IPS DF 19.7 (cell line): ENCODE measurements around the gene CHST11.

Experiments used
- DNase-seq: peaks from one replicate; pipeline ENCODE4 v3.0.0-alpha.2; 2013; ENCODE audit warnings: low read depth, low spot score

Gene CHST11

GRCh38 chr12:104503191-104503590 lies 46.4 kb downstream of the CHST11 start:
- DNase-seq = no peak

- no peak for DNase-seq
These were observed 47.4 kb downstream of the CHST11 start for GRCh38 chr12:104504146-104504545.

- no peak for DNase-seq
These were observed 48.5 kb downstream of the CHST11 start for GRCh38 chr12:104505095-104505818.

GRCh38 chr12:104506676-104507401 lies 50.1 kb downstream of the CHST11 start:
- no peak for DNase-seq

- no peak for DNase-seq
These were observed 50.9 kb downstream of the CHST11 start for GRCh38 chr12:104507672-104508071.

GRCh38 chr12:104508752-104509446 lies 52.2 kb downstream of the CHST11 start:
- no peak for DNase-seq

GRCh38 chr12:104510145-104510872 lies 53.6 kb downstream of the CHST11 start:
- no peak for DNase-seq

- DNase-seq = no peak
These were observed 54.2 kb downstream of the CHST11 start for GRCh38 chr12:104510873-104511440.

GRCh38 chr12:104513681-104514080 lies 56.9 kb downstream of the CHST11 start:
- no peak for DNase-seq

GRCh38 chr12:104514092-104514810 lies 57.5 kb downstream of the CHST11 start:
- DNase-seq = no peak

GRCh38 chr12:104515899-104516298 lies 59.2 kb downstream of the CHST11 start:
- no peak for DNase-seq

GRCh38 chr12:104516821-104517220 lies 60.1 kb downstream of the CHST11 start:
- no peak for DNase-seq

GRCh38 chr12:104517880-104518279 lies 61.1 kb downstream of the CHST11 start:
- DNase-seq = no peak

- DNase-seq = no peak
These were observed 62.7 kb downstream of the CHST11 start for GRCh38 chr12:104519190-104520019.

- no peak for DNase-seq
These were observed 63.6 kb downstream of the CHST11 start for GRCh38 chr12:104520242-104520900.

- DNase-seq = no peak
These were observed 65.0 kb downstream of the CHST11 start for GRCh38 chr12:104521731-104522130.

GRCh38 chr12:104522985-104523722 lies 66.4 kb downstream of the CHST11 start:
- no peak for DNase-seq

GRCh38 chr12:104524034-104524832 lies 67.5 kb downstream of the CHST11 start:
- DNase-seq = no peak
